ENCODE measurements around the gene KRTAP10-12.
"Not testable (repeated sequence)": the region's sequence is repeated elsewhere in the genome, so short reads cannot be mapped to it uniquely, and the experiment has no call there.

The KRTAP10-12 gene

DNA sequence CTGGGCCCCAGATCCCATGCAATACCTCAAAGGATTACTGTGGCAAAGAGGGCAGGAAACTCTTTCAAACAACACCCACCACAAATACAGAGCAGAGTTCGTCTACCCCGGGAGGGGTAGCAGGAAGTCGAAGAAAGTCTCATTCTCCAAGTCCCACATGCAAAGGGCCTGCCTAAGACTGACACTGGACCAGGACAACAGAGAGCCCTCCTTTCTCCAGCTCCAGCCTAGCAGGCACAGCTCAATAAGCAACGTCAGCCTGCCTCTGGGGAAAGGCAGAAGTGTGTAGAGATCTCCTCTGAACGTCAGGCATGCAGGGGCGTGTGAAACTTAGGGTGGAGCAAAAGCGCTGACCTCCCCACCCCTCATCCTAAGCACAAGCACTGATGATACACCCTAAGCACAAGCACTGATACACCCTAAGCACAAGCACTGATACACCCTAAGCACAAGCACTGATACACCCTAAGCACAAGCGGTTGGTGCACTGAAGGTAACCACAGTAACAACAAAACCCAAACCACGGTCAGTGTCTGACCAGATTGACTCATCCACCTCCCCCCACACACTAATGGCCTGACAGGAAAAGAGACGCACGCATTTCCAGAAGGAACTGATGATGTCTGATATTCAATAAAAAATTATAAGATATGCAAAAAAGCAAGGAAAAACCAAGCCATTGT, 37.9 kb upstream of the KRTAP10-12 start:
- no peak overlapping the region for H3K4me3 ChIP-seq (ENCODE audit: low read length)
- no peak for DNase-seq (ENCODE audit: low read depth)
- TF ChIP-seq, protein P1, sequence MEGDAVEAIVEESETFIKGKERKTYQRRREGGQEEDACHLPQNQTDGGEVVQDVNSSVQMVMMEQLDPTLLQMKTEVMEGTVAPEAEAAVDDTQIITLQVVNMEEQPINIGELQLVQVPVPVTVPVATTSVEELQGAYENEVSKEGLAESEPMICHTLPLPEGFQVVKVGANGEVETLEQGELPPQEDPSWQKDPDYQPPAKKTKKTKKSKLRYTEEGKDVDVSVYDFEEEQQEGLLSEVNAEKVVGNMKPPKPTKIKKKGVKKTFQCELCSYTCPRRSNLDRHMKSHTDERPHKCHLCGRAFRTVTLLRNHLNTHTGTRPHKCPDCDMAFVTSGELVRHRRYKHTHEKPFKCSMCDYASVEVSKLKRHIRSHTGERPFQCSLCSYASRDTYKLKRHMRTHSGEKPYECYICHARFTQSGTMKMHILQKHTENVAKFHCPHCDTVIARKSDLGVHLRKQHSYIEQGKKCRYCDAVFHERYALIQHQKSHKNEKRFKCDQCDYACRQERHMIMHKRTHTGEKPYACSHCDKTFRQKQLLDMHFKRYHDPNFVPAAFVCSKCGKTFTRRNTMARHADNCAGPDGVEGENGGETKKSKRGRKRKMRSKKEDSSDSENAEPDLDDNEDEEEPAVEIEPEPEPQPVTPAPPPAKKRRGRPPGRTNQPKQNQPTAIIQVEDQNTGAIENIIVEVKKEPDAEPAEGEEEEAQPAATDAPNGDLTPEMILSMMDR (conservative IDR thresholded peaks at IDR 0.05; ENCODE audit: low read depth, low read length): no peak

DNA sequence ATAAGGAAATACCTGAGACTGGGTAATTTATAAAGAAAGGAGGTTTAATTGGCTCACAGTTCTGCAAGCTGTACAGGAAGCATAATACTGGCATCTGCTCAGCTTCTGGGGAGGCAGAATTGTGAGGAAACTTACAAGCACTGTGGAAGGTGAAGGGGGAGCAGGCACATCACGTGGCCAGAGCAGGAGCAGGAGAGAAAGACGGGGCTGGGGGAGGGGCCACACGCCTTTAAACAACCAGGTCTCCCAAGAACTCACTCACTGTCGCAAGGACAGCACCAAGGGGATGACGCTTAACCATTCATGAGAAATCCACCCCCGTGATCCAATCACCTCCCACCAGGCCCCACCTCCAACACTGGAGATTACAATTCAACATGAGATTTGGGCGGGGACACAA, 35.4 kb upstream of the KRTAP10-12 start:
- H3K4me3 ChIP-seq (ENCODE audit: low read length); DNase-seq (ENCODE audit: low read depth): not testable (repeated sequence)

DNA sequence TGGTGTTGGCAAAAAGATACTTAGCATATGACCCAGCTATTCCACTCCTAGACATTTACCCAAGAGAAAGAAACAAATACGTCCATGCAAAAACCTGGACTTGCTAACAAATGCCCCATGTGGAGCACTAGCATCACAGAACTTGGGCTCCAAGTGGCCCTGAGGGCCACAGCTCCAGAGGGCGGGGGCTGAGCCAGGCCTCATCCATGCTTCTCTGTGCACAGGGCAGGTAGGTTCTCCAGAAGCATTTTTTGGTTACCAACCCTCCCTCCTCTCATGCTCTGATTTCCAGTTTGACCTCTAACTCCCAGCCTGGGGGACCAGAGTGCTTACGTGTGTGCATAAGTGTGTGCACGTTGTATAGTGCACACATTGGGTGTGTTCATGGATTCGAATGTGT, 32.3 kb upstream of the KRTAP10-12 start:
- DNase-seq (ENCODE audit: low read depth): no peak
- H3K4me3 ChIP-seq (ENCODE audit: low read length): no peak overlapping the region
- TF ChIP-seq, protein P1 (conservative IDR thresholded peaks at IDR 0.05; ENCODE audit: low read depth, low read length): no peak

DNA sequence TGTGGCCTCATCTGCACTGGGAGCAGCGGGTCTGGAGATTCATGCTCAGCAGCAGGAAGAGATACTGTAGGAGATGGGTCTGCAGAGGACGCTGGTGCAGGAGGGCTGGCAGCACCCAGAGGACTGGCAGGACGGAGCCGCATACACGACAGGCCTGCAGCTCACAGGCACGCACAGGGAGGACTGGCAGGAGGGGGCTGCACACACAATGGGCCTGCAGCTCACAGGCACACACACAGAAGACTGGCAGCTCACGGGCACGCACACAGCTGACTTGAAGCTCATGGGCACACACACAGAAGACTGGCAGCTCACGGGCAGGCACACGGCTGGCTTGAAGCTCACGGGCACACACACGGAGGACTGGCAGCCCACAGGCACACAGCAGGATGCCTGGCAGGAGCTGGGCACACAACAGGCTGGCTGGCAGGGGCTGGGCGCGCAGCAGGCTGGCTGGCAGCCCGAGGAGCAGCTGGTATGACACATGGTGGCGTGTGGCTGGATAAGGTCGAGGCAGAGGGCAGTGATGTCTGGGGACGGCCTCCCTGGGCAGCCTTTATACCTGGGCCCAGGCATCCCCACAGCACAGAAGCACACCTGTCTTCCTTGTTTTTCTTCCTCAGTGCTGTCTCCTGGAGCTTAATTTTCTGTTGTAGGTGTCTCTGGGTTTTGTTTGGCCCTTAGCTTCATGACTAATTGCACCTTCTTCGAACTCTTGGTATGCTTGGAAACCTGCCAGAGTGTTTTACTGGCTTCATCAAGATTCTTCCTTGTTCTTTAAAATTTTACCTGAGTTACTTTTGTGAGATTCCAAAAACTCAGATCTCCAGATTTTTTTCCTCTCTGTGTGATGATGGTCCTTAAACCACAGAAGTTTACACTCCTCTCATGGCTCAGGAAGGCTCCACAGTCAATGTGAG, 30.3 kb upstream of the KRTAP10-12 start, which contains the start of gene KRTAP12-2:
KRTAP12-2 (minus strand) TSS at position 527 of the 920 bp plus-strand sequence; CDS start at position 486, 41 bp downstream.
- H3K4me3 ChIP-seq (ENCODE audit: low read length): no peak within 1 kb of the TSS
- no peak for DNase-seq (ENCODE audit: low read depth)
- TF ChIP-seq, protein P1 (conservative IDR thresholded peaks at IDR 0.05; ENCODE audit: low read depth, low read length): no peak

DNA sequence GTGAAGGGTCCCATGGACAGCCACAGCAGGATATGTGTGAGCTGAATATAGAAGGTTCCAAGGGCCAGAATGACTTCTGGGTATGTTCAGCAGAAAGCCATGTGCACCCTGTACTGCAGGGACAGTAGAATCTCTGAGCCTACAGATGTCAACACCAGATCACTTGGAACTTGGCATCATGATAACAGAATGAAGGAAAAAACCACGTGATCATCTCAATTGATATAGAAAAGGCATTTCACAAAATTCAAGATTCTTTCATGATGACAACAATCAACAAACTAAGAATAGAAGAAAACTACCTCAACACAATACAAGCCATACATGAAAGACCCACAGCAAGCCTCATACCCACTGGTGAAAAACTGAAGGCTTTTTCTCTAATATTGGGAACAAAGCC, 29.4 kb upstream of the KRTAP10-12 start:
- no peak for DNase-seq (ENCODE audit: low read depth)
- TF ChIP-seq, protein P1 (conservative IDR thresholded peaks at IDR 0.05; ENCODE audit: low read depth, low read length): no peak
- no peak overlapping the region for H3K4me3 ChIP-seq (ENCODE audit: low read length)

DNA sequence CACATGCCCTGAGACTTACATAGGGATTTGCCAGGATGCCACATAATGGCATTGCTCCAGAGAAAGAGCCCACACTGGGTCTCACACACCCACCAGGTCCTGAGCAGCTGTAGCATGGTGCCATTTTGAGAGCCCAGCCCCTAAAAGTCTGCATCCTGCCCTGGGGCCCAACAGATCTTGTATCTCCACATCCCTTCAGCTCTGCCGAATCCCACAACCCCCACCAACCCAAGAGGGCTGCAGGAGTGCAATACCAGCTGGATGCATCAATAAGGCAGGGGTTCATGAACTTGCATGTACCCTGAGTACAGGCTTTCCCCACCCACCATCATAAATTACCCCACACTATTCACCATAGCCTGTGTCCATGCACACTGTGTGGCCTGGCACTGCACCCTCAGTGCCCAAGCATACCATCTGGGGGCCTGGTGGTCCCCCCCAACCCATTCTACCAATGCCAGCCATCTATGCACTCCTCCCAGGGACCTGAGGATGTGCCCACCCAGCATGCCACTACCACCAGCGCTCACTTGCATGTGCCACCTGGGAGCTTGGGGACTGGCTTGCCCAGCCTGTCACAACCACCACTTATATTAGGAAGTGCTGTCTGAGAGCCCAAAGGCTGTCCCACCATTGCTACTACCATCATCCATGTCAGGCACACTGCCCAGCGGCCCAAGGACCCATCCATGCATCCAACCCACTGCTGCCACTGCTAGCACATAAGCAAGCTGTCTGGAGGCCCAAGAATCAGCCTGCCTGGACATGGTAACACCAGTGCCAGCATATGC, 26.1 kb upstream of the KRTAP10-12 start:
- TF ChIP-seq, protein P1 (conservative IDR thresholded peaks at IDR 0.05; ENCODE audit: low read depth, low read length): no peak
- DNase-seq (ENCODE audit: low read depth): no peak
- H3K4me3 ChIP-seq (ENCODE audit: low read length): no peak overlapping the region

DNA sequence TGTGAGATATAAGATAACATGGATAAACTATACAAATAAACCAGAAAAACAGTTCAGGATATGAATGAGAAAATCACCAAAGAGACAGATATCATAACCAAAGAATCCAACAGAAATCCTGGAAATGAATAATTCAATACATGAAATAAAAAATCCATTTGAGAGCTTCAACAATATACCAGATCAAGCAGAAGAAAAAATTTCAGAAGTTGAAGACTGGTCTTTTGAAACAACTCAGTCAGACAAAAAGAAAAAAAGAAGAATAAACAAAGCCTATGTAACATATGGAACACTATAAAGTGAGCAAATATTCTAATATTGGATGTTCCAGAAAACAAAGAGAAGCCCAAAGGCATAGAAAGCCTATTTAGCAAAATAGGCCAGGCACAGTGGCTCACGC, 25.1 kb upstream of the KRTAP10-12 start:
- TF ChIP-seq, protein P1 (conservative IDR thresholded peaks at IDR 0.05; ENCODE audit: low read depth, low read length): no peak
- DNase-seq (ENCODE audit: low read depth): no peak
- H3K4me3 ChIP-seq (ENCODE audit: low read length): no peak overlapping the region
